Measurements from ENCODE around the gene ARL8B. TPM values are rescaled to one million over a fixed set of nuclear protein-coding genes. Genes with fewer than 3 reads are reported as not detected.

Gene ARL8B
- total RNA-seq, 1 experiment from 2014 or later = 29.0 TPM

- H3K79me1 ChIP-seq (ENCODE audit: insufficient read depth, low read depth, low read length, poor library complexity, severe bottlenecking) = no peaks in the 10 kb centered on the region
- Mint-ChIP-seq H3K27ac (no peak overlapping the region), H3K9me3 (no peaks in the 10 kb centered on the region; a peak in 1 of 5 replicates), H3K4me3 (no peak overlapping the region), H3K36me3 (ENCODE audit: insufficient read depth in 1 of 3, low read depth in 3 of 3) (no peaks in the 10 kb centered on the region), H3K4me1 (peaks cover 8 to 9% of the 10 kb centered on the region in 2 experiments), H3K27me3 (ENCODE audit: low read depth) (peaks cover 49% of the 10 kb centered on the region)
- DNase-seq = no peak
- no peak overlapping the region for H4K8ac ChIP-seq (replicated peaks; ENCODE audit: insufficient read length, low read depth, low read length)
- H2BK5ac ChIP-seq (ENCODE audit: insufficient read length, low read length) = no peak overlapping the region
- H3K79me2 ChIP-seq (ENCODE audit: insufficient read depth, low read length) = no peaks in the 10 kb centered on the region
- no peak overlapping the region for H3K18ac ChIP-seq (ENCODE audit: insufficient read length, low read depth, low read length)
- no peaks in the 10 kb centered on the region for H3K23me2 ChIP-seq (ENCODE audit: insufficient read length, low read depth, low read length, poor library complexity, severe bottlenecking)
- H3K56ac ChIP-seq (ENCODE audit: insufficient read length, low read depth, low read length) = no peak overlapping the region
- H2BK12ac ChIP-seq (ENCODE audit: insufficient read length, low read depth, low read length) = no peak overlapping the region
- H3K4ac ChIP-seq (ENCODE audit: low read depth, low read length) = no peak overlapping the region
- H3T11ph ChIP-seq (ENCODE audit: low read length) = no peak overlapping the region
- H2AK5ac ChIP-seq (ENCODE audit: insufficient read length, low read length) = no peak overlapping the region
- H3K4me2 ChIP-seq (ENCODE audit: insufficient read depth, insufficient read length, low read length) = no peak overlapping the region
- no peak overlapping the region for H2BK20ac ChIP-seq (ENCODE audit: low read depth, low read length, poor library complexity, severe bottlenecking)
- no peaks in the 10 kb centered on the region; the same call in 1 of the 2 replicates for H3K27me3 ChIP-seq (ENCODE audit: insufficient read depth, low read length)
- no peak overlapping the region for H4K91ac ChIP-seq (ENCODE audit: insufficient read length, low read depth, low read length)
- H3K23ac ChIP-seq (ENCODE audit: insufficient read length, low read depth, low read length) = no peak overlapping the region
- no peak overlapping the region for H2BK15ac ChIP-seq (ENCODE audit: low read depth, low read length)
- no peak overlapping the region for H3K9ac ChIP-seq (ENCODE audit: extremely low read depth, insufficient read length, low read length)
- no peak overlapping the region for H4K5ac ChIP-seq (ENCODE audit: insufficient read length, low read depth, low read length)
- WGBS (ENCODE audit: extremely low coverage, insufficient read length, low lambda C conversion rate) = no CpG with 5 or more reads among the region's 2 CpGs
- no peak overlapping the region for H3K14ac ChIP-seq (ENCODE audit: insufficient read depth, low read length)
- H3K4me1 ChIP-seq (ENCODE audit: insufficient read depth, low read length) = no peaks in the 10 kb centered on the region; the same call in 1 of the 2 replicates
- no peak overlapping the region for H2AFZ ChIP-seq (ENCODE audit: low read length)
- no peak overlapping the region for H3K27ac ChIP-seq (ENCODE audit: insufficient read length, low read depth, low read length)
- no peaks in the 10 kb centered on the region for H4K20me1 ChIP-seq (ENCODE audit: control insufficient read depth, insufficient read depth, insufficient read length)
- TF ChIP-seq CTCF (conservative IDR thresholded peaks at IDR 0.05) = no peak
- H3K9me3 ChIP-seq (ENCODE audit: control insufficient read depth, low read depth, low read length) = no peaks in the 10 kb centered on the region
- no peak overlapping the region for H2BK120ac ChIP-seq (ENCODE audit: low read depth, low read length, poor library complexity, severe bottlenecking)
Observed at GRCh38 chr3:5093731-5094130, 28.4 kb upstream of the ARL8B start.
